Inflammatory macrophage (primary cell): ENCODE data around the gene CD93.

Experiments used
- DNase-seq, 2 donors: peaks; one replicate each; pipeline ENCODE4 v3.0.0-alpha.2; 2020 to 2022

Gene CD93

GRCh38 chr20:23120936-23121750, 35.0 kb upstream of the CD93 start:
- no peak for DNase-seq

DNA sequence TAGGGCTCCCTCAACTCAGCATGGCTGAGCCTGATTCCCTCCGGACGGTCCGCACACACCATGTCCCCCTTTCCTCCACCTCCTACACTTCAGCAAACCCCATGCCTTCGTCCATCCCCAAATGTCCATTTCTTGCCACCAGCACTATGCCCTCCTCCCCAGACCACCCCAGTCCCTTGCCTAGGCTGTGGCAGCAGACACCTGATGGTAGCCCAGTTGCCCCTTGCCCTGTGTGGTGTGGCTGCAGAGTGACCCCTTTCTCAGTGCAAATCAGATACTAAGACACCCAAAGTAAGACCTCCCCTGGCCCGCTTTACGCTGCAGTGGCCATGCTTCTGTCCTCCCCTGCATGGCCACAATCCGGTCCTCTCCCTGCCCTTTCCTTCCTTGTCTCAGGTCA, 34.1 kb upstream of the CD93 start:
- DNase-seq = no peak

DNA sequence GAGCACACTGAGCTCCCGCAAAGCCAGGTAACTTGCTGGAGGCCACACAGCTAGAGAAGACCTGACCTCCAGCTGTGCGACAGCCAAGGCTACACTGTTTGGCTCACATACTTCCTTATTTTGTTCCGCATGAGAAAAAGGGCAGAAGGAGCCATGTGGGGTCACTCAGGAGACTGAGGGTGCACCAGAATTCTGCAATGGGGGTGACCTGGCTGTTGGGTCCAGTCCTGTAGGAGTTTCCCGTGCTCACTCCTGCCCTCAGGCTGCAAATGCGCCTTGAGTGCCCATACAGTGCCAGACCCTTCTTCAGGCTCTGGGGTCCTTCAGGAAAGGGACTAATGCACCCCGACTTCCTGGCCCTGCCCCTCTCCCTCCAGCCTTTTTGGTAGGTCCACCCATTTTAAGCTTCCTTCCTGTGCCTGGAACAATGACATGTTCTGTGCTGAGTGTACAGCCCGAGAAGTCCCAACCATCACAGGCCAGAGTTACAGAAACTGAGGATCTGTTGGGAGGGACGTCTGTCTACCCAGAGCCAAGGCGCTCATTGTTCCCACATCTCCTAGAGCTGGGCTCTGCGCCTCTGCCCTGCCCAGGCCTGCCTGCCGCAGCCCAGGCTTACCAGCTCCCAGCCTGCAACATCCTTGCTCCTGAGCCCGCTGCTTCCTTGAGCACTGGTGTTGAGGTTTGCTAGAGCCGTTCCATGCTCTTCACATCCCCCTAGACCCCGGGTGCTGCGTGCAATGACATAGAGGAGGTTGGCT, 33.5 kb upstream of the CD93 start:
- peak; percentile 19 to 48 for DNase-seq

DNA sequence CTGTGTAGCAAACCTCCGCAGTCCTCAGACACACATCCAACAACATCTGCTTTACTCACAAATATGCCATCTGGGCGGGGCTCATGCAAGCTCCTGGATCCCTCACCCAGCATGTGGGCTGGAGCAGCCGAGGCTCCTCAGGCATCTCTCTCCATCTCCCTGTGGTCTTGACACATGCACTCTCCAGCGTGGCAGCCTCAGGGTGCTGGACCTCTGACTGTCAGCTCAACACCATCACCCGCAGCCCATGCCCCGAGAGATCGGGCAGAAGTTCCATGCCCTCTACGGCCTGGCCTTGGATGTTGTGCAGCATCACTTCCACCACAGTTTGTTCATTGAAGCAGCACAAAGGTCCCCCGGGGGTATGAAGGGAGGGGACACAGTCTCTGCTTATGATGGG, 32.6 kb upstream of the CD93 start:
- DNase-seq = no peak

DNA sequence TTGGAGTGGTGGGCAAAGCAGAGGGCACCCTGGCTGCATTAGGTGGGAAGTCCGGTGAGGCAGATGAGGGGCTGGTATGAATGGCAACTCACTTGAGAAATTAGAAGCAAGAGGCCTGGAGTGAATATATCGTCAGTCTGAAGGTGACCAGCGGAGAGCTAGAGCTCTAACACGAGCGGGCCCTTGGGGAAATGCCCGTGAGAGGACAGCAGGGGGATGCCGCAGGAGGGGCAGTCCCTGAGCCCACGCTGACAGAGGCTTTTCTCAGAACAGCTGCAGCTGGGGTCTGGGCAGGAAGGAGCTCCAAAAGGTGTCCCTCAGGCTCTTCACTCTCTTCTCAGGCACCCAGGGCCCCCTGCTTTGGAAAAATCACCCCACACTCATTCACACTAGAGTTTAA, 32.0 kb upstream of the CD93 start:
- no peak for DNase-seq

GRCh38 chr20:23117738-23118137, 31.6 kb upstream of the CD93 start:
- no peak for DNase-seq

GRCh38 chr20:23116311-23117089, 30.4 kb upstream of the CD93 start:
- DNase-seq = peak; percentile 60 to 75

GRCh38 chr20:23115822-23116221, 29.7 kb upstream of the CD93 start:
- peak; percentile 80 to 90 for DNase-seq

DNA sequence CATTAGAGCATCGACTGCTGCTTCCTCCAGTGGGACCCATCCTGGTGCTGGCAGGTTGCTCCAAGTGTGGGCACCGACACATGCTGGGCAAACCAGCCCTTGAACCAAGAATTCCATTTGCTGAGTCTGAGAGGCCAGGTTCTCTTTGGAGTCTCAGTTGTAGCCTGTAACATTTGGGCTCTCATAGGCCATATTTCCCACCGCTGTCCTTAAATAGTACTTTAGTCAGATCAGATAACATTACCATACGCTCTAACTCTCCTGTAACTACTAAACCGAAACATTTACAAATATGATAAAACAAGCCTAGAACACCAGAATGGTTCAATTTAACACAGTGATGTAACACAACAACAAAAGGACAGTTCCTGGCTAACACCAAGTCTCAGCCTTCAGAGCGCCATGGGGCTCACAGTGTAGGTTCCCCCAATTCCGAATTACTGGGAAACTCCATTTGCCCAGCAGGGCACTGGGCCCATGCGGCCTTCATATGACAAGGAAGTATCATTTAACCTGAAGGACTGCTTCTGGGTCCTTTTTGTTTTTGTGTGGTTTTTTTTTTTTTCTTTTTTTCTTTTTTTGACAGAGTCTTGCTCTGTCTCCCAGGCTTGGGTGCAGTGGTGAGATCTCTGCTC, 28.4 kb upstream of the CD93 start:
- DNase-seq = no peak

- peak; percentile 55 to 82 for DNase-seq
These were observed 27.9 kb upstream of the CD93 start for GRCh38 chr20:23114018-23114417.

GRCh38 chr20:23112595-23112994, 26.5 kb upstream of the CD93 start:
- DNase-seq = no peak

DNA sequence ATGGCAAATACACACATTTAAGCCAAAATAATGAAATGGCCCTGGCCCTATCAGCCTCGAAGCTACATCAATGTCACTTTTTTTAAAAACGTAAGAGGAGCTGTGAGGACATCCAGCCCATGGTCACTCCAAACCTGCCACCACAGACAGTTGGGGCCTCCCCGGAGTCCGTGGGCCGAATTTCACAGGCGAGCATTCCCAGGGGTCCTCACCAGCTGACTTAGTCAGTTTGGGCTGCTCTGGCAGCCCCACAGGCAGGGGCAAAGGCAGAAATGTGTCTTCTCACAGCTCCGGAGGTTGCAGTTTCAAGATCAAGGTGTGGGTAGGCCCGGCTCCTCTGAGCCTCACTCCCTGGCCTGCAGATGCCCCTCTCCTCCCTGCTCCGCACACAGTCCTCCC, 25.8 kb upstream of the CD93 start:
- no peak for DNase-seq

- no peak for DNase-seq
These were observed 25.3 kb upstream of the CD93 start for GRCh38 chr20:23111307-23111943.

- no peak for DNase-seq
These were observed 22.7 kb upstream of the CD93 start for GRCh38 chr20:23108871-23109270.

GRCh38 chr20:23107466-23107865, 21.3 kb upstream of the CD93 start:
- DNase-seq = no peak

DNA sequence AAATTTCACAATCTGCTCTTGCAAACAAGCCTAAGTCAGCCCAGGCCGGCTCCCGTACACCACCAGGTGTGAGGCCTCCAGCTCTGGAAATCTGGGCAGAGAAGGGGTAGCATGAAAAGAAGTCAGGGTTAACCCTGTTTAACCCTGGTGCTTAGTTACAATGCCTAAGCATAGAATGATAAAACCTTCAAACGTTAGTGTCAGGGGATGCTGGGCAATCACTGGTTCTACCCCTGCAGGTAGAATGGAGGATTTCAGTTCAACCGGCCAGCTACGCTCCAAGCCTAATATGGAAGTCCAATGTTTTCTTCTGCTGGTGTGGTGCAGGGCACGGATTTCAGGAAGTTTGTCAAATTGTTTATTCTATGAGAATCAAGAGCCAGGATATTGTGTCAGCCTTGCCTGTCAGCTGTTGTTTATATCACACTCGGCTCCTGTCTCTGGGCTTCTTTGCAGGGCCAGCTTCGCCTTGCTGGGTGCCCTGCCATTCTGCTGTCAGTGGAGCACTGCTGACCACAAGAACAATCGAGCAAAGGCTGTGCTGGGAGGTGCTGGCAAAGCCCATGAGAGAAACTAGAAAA, 20.2 kb upstream of the CD93 start:
- DNase-seq = peak; percentile 82 to 84

GRCh38 chr20:23105193-23105592, 19.1 kb upstream of the CD93 start:
- no peak for DNase-seq

- DNase-seq = peak; percentile 65 to 80
These were observed 17.3 kb upstream of the CD93 start for GRCh38 chr20:23103284-23104018.

DNA sequence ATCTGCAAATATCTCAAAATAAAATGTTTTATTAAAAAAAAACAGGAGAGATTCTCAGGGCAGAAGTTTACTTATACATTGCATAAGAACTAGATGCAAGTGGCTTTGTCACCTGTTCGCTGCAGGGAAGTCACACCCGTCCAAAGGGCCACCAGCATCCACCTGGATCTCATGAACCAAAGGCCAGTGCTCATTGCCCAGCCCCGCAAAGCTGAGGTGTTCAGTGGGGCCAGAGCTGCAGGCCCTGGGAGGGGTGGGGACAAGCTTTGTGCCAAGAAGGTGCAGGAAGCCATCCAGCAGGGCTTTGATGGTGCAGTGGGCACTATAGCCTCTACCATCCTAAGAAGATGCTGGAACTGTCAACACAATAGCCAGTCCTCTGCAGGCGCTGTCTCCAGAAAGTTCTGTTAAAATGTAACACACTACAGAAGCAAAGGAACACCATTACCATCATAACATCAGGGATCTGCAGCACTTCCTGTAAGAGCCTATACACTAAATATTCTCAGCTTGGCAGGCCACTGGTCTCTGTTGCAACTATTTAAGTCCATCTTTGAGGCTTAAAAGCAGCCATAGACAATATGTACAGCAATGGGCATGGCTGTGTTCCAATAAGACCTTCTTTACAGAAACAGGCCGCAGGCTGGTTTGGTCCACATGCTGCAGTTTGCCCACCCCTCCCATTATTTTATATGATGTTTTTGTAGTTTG, 15.7 kb upstream of the CD93 start:
- no peak for DNase-seq

- DNase-seq = no peak
These were observed 14.6 kb upstream of the CD93 start for GRCh38 chr20:23100720-23101107.
